A549 (cell line): Measurements from ENCODE around the gene ZC3H12C. TPM values are rescaled to one million over a fixed set of nuclear protein-coding genes. Genes with fewer than 3 reads are reported as not detected.

ENCODE experiments used
- ATAC-seq, 2 experiments: fragments of 200-7000 bp in 1 of 2; fragments of >200 bp in 1 of 2; cut with Nextera tagmentation in 1 of 2; cut with Tn5 transposase in 1 of 2; 3 replicates each; pipeline versions ENCODE4 v1.8.0 to v1.9.1; 2018 to 2020; ENCODE audit warnings: mild to moderate bottlenecking in 1 of 2, moderate library complexity in 1 of 2
- CTCF ChIA-PET: fragments of 300-600 bp; sonication (Branson Sonifier 250); formaldehyde crosslinking; extraction: SDS; loops from one replicate; lab custom pipeline; 2021; ENCODE audit warnings: antibody characterized with exemption, inconsistent platforms; lab: Yijun Ruan, JAX
- POLR2A ChIA-PET: fragments of 350-600 bp; formaldehyde crosslinking; extraction: SDS; loops from one replicate; lab custom pipeline; 2021; ENCODE audit warnings: antibody characterized with exemption, inconsistent platforms; lab: Yijun Ruan, JAX
- DNase-seq, 2 experiments: peaks; one replicate each; pipeline versions ENCODE4 v3.0.0 to v3.0.0-alpha.2; 2011 to 2016; ENCODE audit warnings: low read depth in 1 of 2, low spot score in 1 of 2
- FAIRE-seq: peaks from 2 replicates; lab custom pipeline; 2011; peaks lifted over from hg19 to GRCh38; lab: Jason Lieb, UNC
- H3K27ac ChIP-seq, 2 experiments: fragments of >200 bp; sonication (Bioruptor Twin); formaldehyde crosslinking; 3 replicates each; pipeline ENCODE4 v1.5.1; 2016 to 2017
- H3K4me1 ChIP-seq: fragments of >200 bp; sonication (Bioruptor Twin); formaldehyde crosslinking; 3 replicates; pipeline ENCODE4 v1.6.1; 2016
- H3K4me2 ChIP-seq: fragments of >200 bp; sonication (Bioruptor Twin); formaldehyde crosslinking; 3 replicates; pipeline ENCODE4 v1.6.1; 2016
- H3K4me3 ChIP-seq: fragments of >200 bp; sonication (Bioruptor Twin); formaldehyde crosslinking; 3 replicates; pipeline ENCODE4 v1.5.1; 2016
- H3K9me3 ChIP-seq: fragments of >200 bp; sonication (Bioruptor Twin); formaldehyde crosslinking; 3 replicates; pipeline ENCODE4 v1.6.1; 2016
- ATOH8 ChIP-seq: fragments of 250-450 bp; sonication (Bioruptor Pico); IDR thresholded peaks from 2 replicates; pipeline ENCODE4 v1.5.0; 2020; ENCODE audit warnings: low read depth, mild to moderate bottlenecking, moderate library complexity
- BHLHE40 ChIP-seq: IDR thresholded peaks from 2 replicates; pipeline ENCODE4 v1.6.1; 2012; ENCODE audit warnings: low read depth, low read length, inconsistent platforms
- CBX8 ChIP-seq: fragments of 200-600 bp; sonication (generic); IDR thresholded peaks from 2 replicates; pipeline ENCODE4 v1.6.1; 2016
- CEBPB ChIP-seq, 2 experiments: fragments of >200 bp in 1 of 2; sonication (Bioruptor Twin) in 1 of 2; formaldehyde crosslinking in 1 of 2; IDR thresholded peaks; 2 replicates each; pipeline ENCODE4 v1.6.1; 2012 to 2016
- CHD2 ChIP-seq: fragments of 150-350 bp; IDR thresholded peaks from 2 replicates; pipeline ENCODE4 v1.6.1; 2014; ENCODE audit warnings: low read length; ENCODE audit not compliant: partially characterized antibody
- CHD4 ChIP-seq: fragments of 200-600 bp; sonication (generic); IDR thresholded peaks from 2 replicates; pipeline ENCODE4 v1.6.1; 2016; ENCODE audit warnings: antibody characterized with exemption, mild to moderate bottlenecking, borderline replicate concordance
- EHMT2 ChIP-seq: fragments of 200-600 bp; sonication (generic); IDR thresholded peaks from 2 replicates; pipeline ENCODE4 v1.6.1; 2016; ENCODE audit warnings: antibody characterized with exemption, low read depth, mild to moderate bottlenecking, moderate library complexity
- ESRRA ChIP-seq: fragments of 150-350 bp; IDR thresholded peaks from 2 replicates; pipeline ENCODE4 v1.6.1; 2014; ENCODE audit warnings: mild to moderate bottlenecking, low read length, borderline replicate concordance
- GATA3 ChIP-seq: IDR thresholded peaks from 2 replicates; pipeline ENCODE4 v1.6.1; 2012; ENCODE audit warnings: borderline replicate concordance
- HOXA7 ChIP-seq: fragments of 250-450 bp; sonication (Bioruptor Pico); IDR thresholded peaks from 2 replicates; pipeline ENCODE4 v1.5.0; 2020; ENCODE audit warnings: mild to moderate bottlenecking, moderate library complexity
- JUN ChIP-seq, 2 experiments: fragments of >200 bp; sonication (Bioruptor Twin); formaldehyde crosslinking; IDR thresholded peaks; 2 replicates in 1 of 2; 3 replicates in 1 of 2; pipeline ENCODE4 v1.6.1; 2016 to 2017
- JUNB ChIP-seq: fragments of >200 bp; sonication (Bioruptor Twin); formaldehyde crosslinking; IDR thresholded peaks from 2 replicates; pipeline ENCODE4 v1.6.1; 2016
- KDM1A ChIP-seq: fragments of 200-600 bp; sonication (generic); IDR thresholded peaks from 2 replicates; pipeline ENCODE4 v1.6.1; 2016; ENCODE audit warnings: low read depth, mild to moderate bottlenecking
- MAZ ChIP-seq: fragments of 150-350 bp; IDR thresholded peaks from 2 replicates; pipeline ENCODE4 v1.6.1; 2014; ENCODE audit warnings: antibody characterized with exemption, low read depth, low read length, borderline replicate concordance
- MYC ChIP-seq: IDR thresholded peaks from 2 replicates; pipeline ENCODE4 v1.6.1; 2012; ENCODE audit warnings: mild to moderate bottlenecking, inconsistent platforms, low read length, improper control_type of control experiment, borderline replicate concordance
- NFE2L2 ChIP-seq: fragments of 150-350 bp; conservative IDR thresholded peaks from 2 replicates; pipeline ENCODE4 v1.6.1; 2014; ENCODE audit warnings: low read length
- NPAS2 ChIP-seq: fragments of 250-450 bp; sonication (Bioruptor Pico); IDR thresholded peaks from 2 replicates; pipeline ENCODE4 v1.8.0; 2022; ENCODE audit warnings: mild to moderate bottlenecking, moderate library complexity, borderline replicate concordance
- POLR2AphosphoS2 ChIP-seq: conservative IDR thresholded peaks from 2 replicates; pipeline ENCODE4 v1.6.1; 2012; ENCODE audit warnings: low read length, improper control_type of control experiment, inconsistent platforms
- RAD21 ChIP-seq, 2 experiments: fragments of >200 bp in 1 of 2; sonication (Bioruptor Twin) in 1 of 2; formaldehyde crosslinking in 1 of 2; IDR thresholded peaks in 1 of 2; conservative IDR thresholded peaks in 1 of 2; 2 replicates in 1 of 2; 3 replicates in 1 of 2; pipeline ENCODE4 v1.6.1; 2012 to 2018; ENCODE audit warnings: inconsistent platforms in 1 of 2
- RCOR1 ChIP-seq: fragments of 150-350 bp; IDR thresholded peaks from 2 replicates; pipeline ENCODE4 v1.6.1; 2014; ENCODE audit warnings: antibody characterized with exemption, low read length, low read depth
- RFX5 ChIP-seq: fragments of 450-650 bp; IDR thresholded peaks from 2 replicates; pipeline ENCODE4 v1.7.1; 2014; ENCODE audit warnings: antibody characterized with exemption, mild to moderate bottlenecking, moderate library complexity
- RNF2 ChIP-seq: fragments of 200-600 bp; sonication (generic); IDR thresholded peaks from 2 replicates; pipeline ENCODE4 v1.6.1; 2016; ENCODE audit warnings: low read depth, mild to moderate bottlenecking, antibody characterized with exemption, moderate library complexity, borderline replicate concordance
- SMC3 ChIP-seq: fragments of >200 bp; sonication (Bioruptor Twin); formaldehyde crosslinking; IDR thresholded peaks from 3 replicates; pipeline ENCODE4 v1.6.1; 2018; ENCODE audit warnings: inconsistent platforms
- TP53 ChIP-seq: fragments of 250-450 bp; sonication (Bioruptor Pico); IDR thresholded peaks from 2 replicates; pipeline ENCODE4 v1.5.0; 2021; ENCODE audit warnings: mild to moderate bottlenecking, moderate library complexity
- ZC3H11A ChIP-seq: fragments of 450-650 bp; IDR thresholded peaks from 2 replicates; pipeline ENCODE4 v1.6.1; 2014; ENCODE audit warnings: antibody characterized with exemption, mild to moderate bottlenecking
- ZSCAN20 ChIP-seq: fragments of 250-450 bp; sonication (Bioruptor Pico); IDR thresholded peaks from 2 replicates; pipeline ENCODE4 v1.8.0; 2022; ENCODE audit warnings: mild to moderate bottlenecking, moderate library complexity
- WGBS: methylation state at CpG from one replicate; pipeline ENCODE4 v1.1.6; 2017; ENCODE audit errors: missing lambda C conversion rate; 5-methylcytosine and 5-hydroxymethylcytosine counted together
- polyA plus RNA-seq, 4 experiments: library from polyadenylated mRNA; depleted of rRNA in 3 of 4; stranded (reverse); fragments of >200 nt; fragmentation: RNase III in 1 of 4; extraction: RNeasy Plus Mini Kit Qiagen cat#74134 plus additional on column Dnase treatment in 1 of 4; gene quantifications; 2 replicates in 3 of 4; 3 replicates in 1 of 4; pipeline ENCODE4 v1.2.3, GENCODE V29; 2011 to 2017
- TF ChIP-seq, protein P1 (sequence below): fragments of >200 bp; sonication (Bioruptor Twin); formaldehyde crosslinking; IDR thresholded peaks from 3 replicates; pipeline ENCODE4 v1.6.1; 2016
- TF ChIP-seq, protein P2 (sequence below): fragments of >200 bp; sonication (Bioruptor Twin); formaldehyde crosslinking; IDR thresholded peaks from 3 replicates; pipeline ENCODE4 v1.5.1; 2016

ZC3H12C gene
- polyA plus RNA-seq, 2 of the 4 experiments (the other 2 are of a cell fraction), result 3.1 to 12.4 TPM

- WGBS, result 84% methylated on average over 2 of the region's 2 CpGs
- POLR2A ChIA-PET, result no interaction called here
- TF ChIP-seq EHMT2 (no peak), BHLHE40 (no peak), ZC3H11A (no peak), CBX8 (no peak), NPAS2 (no peak), JUNB (no peak), CHD2 (no peak), RCOR1 (no peak), CHD4 (no peak), KDM1A (no peak), RFX5 (no peak), SMC3 (no peak), RAD21 (conservative IDR thresholded peaks at IDR 0.05 in 1 of 2, IDR thresholded peaks at IDR 0.05 in 1 of 2) (no peak), NFE2L2 (no peak), RNF2 (no peak), ATOH8 (CRISPR knock-in tag) (no peak), HOXA7 (CRISPR knock-in tag) (no peak), MYC (no peak)
- TF ChIP-seq, protein P1, sequence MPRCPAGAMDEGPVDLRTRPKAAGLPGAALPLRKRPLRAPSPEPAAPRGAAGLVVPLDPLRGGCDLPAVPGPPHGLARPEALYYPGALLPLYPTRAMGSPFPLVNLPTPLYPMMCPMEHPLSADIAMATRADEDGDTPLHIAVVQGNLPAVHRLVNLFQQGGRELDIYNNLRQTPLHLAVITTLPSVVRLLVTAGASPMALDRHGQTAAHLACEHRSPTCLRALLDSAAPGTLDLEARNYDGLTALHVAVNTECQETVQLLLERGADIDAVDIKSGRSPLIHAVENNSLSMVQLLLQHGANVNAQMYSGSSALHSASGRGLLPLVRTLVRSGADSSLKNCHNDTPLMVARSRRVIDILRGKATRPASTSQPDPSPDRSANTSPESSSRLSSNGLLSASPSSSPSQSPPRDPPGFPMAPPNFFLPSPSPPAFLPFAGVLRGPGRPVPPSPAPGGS, result no peak
- TF ChIP-seq, protein P2, sequence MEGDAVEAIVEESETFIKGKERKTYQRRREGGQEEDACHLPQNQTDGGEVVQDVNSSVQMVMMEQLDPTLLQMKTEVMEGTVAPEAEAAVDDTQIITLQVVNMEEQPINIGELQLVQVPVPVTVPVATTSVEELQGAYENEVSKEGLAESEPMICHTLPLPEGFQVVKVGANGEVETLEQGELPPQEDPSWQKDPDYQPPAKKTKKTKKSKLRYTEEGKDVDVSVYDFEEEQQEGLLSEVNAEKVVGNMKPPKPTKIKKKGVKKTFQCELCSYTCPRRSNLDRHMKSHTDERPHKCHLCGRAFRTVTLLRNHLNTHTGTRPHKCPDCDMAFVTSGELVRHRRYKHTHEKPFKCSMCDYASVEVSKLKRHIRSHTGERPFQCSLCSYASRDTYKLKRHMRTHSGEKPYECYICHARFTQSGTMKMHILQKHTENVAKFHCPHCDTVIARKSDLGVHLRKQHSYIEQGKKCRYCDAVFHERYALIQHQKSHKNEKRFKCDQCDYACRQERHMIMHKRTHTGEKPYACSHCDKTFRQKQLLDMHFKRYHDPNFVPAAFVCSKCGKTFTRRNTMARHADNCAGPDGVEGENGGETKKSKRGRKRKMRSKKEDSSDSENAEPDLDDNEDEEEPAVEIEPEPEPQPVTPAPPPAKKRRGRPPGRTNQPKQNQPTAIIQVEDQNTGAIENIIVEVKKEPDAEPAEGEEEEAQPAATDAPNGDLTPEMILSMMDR, result no peak
- TF ChIP-seq, all 56 proteins: peak for 0
- no peak for FAIRE-seq
- no peak overlapping the region for H3K4me3 ChIP-seq
- no peaks in the 10 kb centered on the region for H3K9me3 ChIP-seq
- no peak for ATAC-seq
- no peak overlapping the region for H3K4me2 ChIP-seq
- peaks cover 18% of the 10 kb centered on the region for H3K4me1 ChIP-seq
- CTCF ChIA-PET, result no interaction called here
- no peak overlapping the region for H3K27ac ChIP-seq
- DNase-seq, result no peak
Observed at GRCh38 chr11:110169738-110170137, 76.5 kb downstream of the ZC3H12C start.

- no peak for FAIRE-seq
- CTCF ChIA-PET, result interaction anchor here (1.3 to 1.7 kb wide), 3 partner anchors 13 to 77 kb away, joined by 3 to 4 read pairs (median 3); no protein-coding TSS in a partner anchor
Observed at GRCh38 chr11:110172468-110173065, 79.4 kb downstream of the ZC3H12C start.

More at GRCh38 chr11:110172468-110173065, 79.4 kb downstream of the ZC3H12C start:
- no peak for ATAC-seq
- Histone ChIP-seq H3K9me3 (no peaks in the 10 kb centered on the region), H3K27ac (no peak overlapping the region), H3K4me2 (no peak overlapping the region), H3K4me3 (no peak overlapping the region), H3K4me1 (peaks cover 43% of the 10 kb centered on the region)
- no peak for DNase-seq
- POLR2A ChIA-PET, result no interaction called here
- WGBS, result 81% methylated on average over 11 of the region's 11 CpGs
- TF ChIP-seq JUNB (no peak), ESRRA (no peak), JUN (IDR thresholded peaks at IDR 0.05) (no peak), GATA3 (no peak), RAD21 (conservative IDR thresholded peaks at IDR 0.05 in 1 of 2, IDR thresholded peaks at IDR 0.05 in 1 of 2) (no peak), MAZ (no peak), POLR2AphosphoS2 (no peak), ZSCAN20 (CRISPR knock-in tag) (no peak), SMC3 (no peak), CEBPB (IDR thresholded peaks at IDR 0.05) (no peak), NPAS2 (no peak), TP53 (CRISPR knock-in tag) (no peak)
- TF ChIP-seq, protein P2, result no peak
